Endothelial cell of umbilical vein (primary cell): ENCODE data around the gene TAF1A. TPM values are rescaled to one million over a fixed set of nuclear protein-coding genes. Genes with fewer than 3 reads are reported as not detected.

ENCODE experiments used
- BruUV-seq: library from RNA; stranded (reverse); fragments of 400-500 nt; replicated peaks from 2 replicates; lab custom pipeline; 2021; lab: Mats Ljungman, UMichigan
- CTCF ChIA-PET: fragments of 300-600, 350-600 bp; sonication (Branson Sonifier 250); formaldehyde crosslinking; loops from one replicate; lab custom pipeline; 2021; ENCODE audit warnings: antibody characterized with exemption, inconsistent platforms; lab: Charles Lee
- POLR2A ChIA-PET: fragments of 300-600, 350-600 bp; sonication (Branson Sonifier 250); formaldehyde crosslinking; loops from one replicate; lab custom pipeline; 2021; ENCODE audit warnings: antibody characterized with exemption, inconsistent platforms; lab: Charles Lee
- DNase-seq: peaks from one replicate; pipeline ENCODE4 v3.0.0-alpha.2; 2011; ENCODE audit warnings: low read depth, low spot score
- FAIRE-seq: peaks from 2 replicates; lab custom pipeline; 2011; peaks lifted over from hg19 to GRCh38; lab: Jason Lieb, UNC
- H2AFZ ChIP-seq: 2 replicates; pipeline ENCODE4 v1.6.0; 2012; ENCODE audit warnings: low read depth, low read length, control low read depth, inconsistent platforms
- H3K27ac ChIP-seq: 2 replicates; pipeline ENCODE4 v1.5.1; 2011; ENCODE audit warnings: low read depth, mild to moderate bottlenecking, control low read depth, low read length, moderate library complexity; ENCODE audit not compliant: insufficient read depth
- H3K27me3 ChIP-seq, 2 experiments: 2 replicates each; pipeline versions ENCODE4 v1.6.0 to v1.6.1; 2011; ENCODE audit warnings: low read length in 2 of 2, mixed read lengths in 1 of 2; ENCODE audit not compliant: control insufficient read depth in 2 of 2, insufficient read depth in 2 of 2
- H3K36me3 ChIP-seq, 2 experiments: 2 replicates in 1 of 2; 3 replicates in 1 of 2; pipeline ENCODE4 v1.5.1; 2011; ENCODE audit warnings: low read length in 2 of 2, mild to moderate bottlenecking in 1 of 2, moderate library complexity in 1 of 2; ENCODE audit not compliant: control insufficient read depth in 2 of 2, insufficient read depth in 2 of 2; ENCODE audit errors: extremely low read depth in 1 of 2
- H3K4me1 ChIP-seq: 3 replicates; pipeline ENCODE4 v1.5.1; 2011; ENCODE audit warnings: mild to moderate bottlenecking, low read length; ENCODE audit not compliant: control insufficient read depth, insufficient read depth; ENCODE audit errors: extremely low read depth
- H3K4me2 ChIP-seq: 2 replicates; pipeline ENCODE4 v1.6.1; 2011; ENCODE audit warnings: low read length, control low read depth, mixed read lengths; ENCODE audit not compliant: insufficient read depth
- H3K4me3 ChIP-seq, 3 experiments: fragments of 200-600 bp in 1 of 3; sonication (generic), shearing (Covaris generic) in 1 of 3; replicated peaks in 1 of 3; 2 replicates each; pipeline ENCODE4 v1.5.1; 2011 to 2016; ENCODE audit warnings: control low read depth in 3 of 3, low read length in 3 of 3, mild to moderate bottlenecking in 2 of 3, inconsistent platforms in 1 of 3, low read depth in 1 of 3, moderate library complexity in 1 of 3; ENCODE audit not compliant: insufficient read depth in 1 of 3
- H3K79me2 ChIP-seq: 2 replicates; pipeline ENCODE4 v1.6.0; 2012; ENCODE audit warnings: low read length, inconsistent platforms; ENCODE audit not compliant: control insufficient read depth, insufficient read depth
- H3K9ac ChIP-seq: replicated peaks from 2 replicates; pipeline ENCODE3; 2011; ENCODE audit warnings: low read length, control low read depth; ENCODE audit not compliant: insufficient read depth; ENCODE audit errors: extremely low read depth
- H3K9me1 ChIP-seq: replicated peaks from 3 replicates; pipeline ENCODE4 v1.6.0; 2011; ENCODE audit warnings: mild to moderate bottlenecking, low read length; ENCODE audit not compliant: control insufficient read depth, insufficient read depth; ENCODE audit errors: extremely low read depth
- H3K9me3 ChIP-seq: replicated peaks from 2 replicates; pipeline ENCODE4 v1.5.1; 2012; ENCODE audit warnings: low read length, inconsistent platforms; ENCODE audit not compliant: control insufficient read depth, insufficient read depth
- H4K20me1 ChIP-seq: replicated peaks from 2 replicates; pipeline ENCODE3; 2011; ENCODE audit warnings: mild to moderate bottlenecking, low read length; ENCODE audit not compliant: control insufficient read depth, insufficient read depth; ENCODE audit errors: extremely low read depth
- EZH2 ChIP-seq: IDR thresholded peaks from 2 replicates; pipeline ENCODE4 v1.6.1; 2012; ENCODE audit warnings: borderline replicate concordance, low read depth, mild to moderate bottlenecking, moderate library complexity, low read length, inconsistent platforms; ENCODE audit not compliant: severe bottlenecking
- FOS ChIP-seq: IDR thresholded peaks from 2 replicates; pipeline ENCODE4 v1.6.1; 2011; ENCODE audit warnings: mild to moderate bottlenecking, low read length, moderate library complexity, borderline replicate concordance; ENCODE audit not compliant: insufficient read depth
- GATA2 ChIP-seq: IDR thresholded peaks from 2 replicates; pipeline ENCODE4 v1.7.0; 2011; ENCODE audit warnings: low read depth, mild to moderate bottlenecking, moderate library complexity, mixed read lengths, low read length; ENCODE audit not compliant: insufficient read length, insufficient read depth
- JUN ChIP-seq: IDR thresholded peaks from 2 replicates; pipeline ENCODE4 v1.6.1; 2011; ENCODE audit warnings: borderline replicate concordance, low read depth; ENCODE audit not compliant: insufficient read length, insufficient read depth
- MYC ChIP-seq: IDR thresholded peaks from one replicate; pipeline ENCODE4 v1.6.1; 2011; ENCODE audit warnings: mild to moderate bottlenecking, low read depth, low read length
- POLR2A ChIP-seq: IDR thresholded peaks from 2 replicates; pipeline ENCODE4 v1.6.1; 2012; ENCODE audit warnings: low read depth, mild to moderate bottlenecking, control low read depth, low read length
- POLR2AphosphoS5 ChIP-seq: IDR thresholded peaks from 2 replicates; pipeline ENCODE4 v1.6.1; 2012; ENCODE audit warnings: low read depth, mild to moderate bottlenecking, control low read depth, low read length, moderate library complexity; ENCODE audit not compliant: insufficient read depth
- dilution Hi-C: fragments of 300-500 bp; cut with MboI; formaldehyde crosslinking; loops from one replicate; pipeline ENCODE4 v1.15.0; 2019; ENCODE audit warnings: low sequenced_read_pairs; ENCODE audit not compliant: extremely low pct_ligation_motif_present
- intact Hi-C: fragments of 100-400 bp; cut with micrococcal nuclease; formaldehyde crosslinking; loops from one replicate; pipeline ENCODE4 v1.10.0; 2022
- polyA plus RNA-seq, 4 experiments: library from polyadenylated mRNA; depleted of rRNA in 3 of 4; stranded (reverse) in 3 of 4; unstranded in 1 of 4; fragments of >200 nt; gene quantifications; 2 replicates each; pipeline versions ENCODE4 v1.2.1 to v1.2.3, GENCODE V29; 2011 to 2012; ENCODE audit warnings: missing spikeins in 1 of 4
- total RNA-seq: library from RNA; stranded (reverse); gene quantifications from 2 replicates; pipeline ENCODE4 v1.2.3, GENCODE V29; 2021
- TF ChIP-seq, protein P1 (sequence below), 2 donors: IDR thresholded peaks; 1 replicate in 1 of 2; 2 replicates in 1 of 2; pipeline ENCODE4 v1.5.1; 2011; ENCODE audit warnings: low read length in 2 of 2, mild to moderate bottlenecking in 2 of 2, moderate library complexity in 2 of 2, control low read depth in 1 of 2, inconsistent platforms in 1 of 2, low read depth in 1 of 2; ENCODE audit not compliant: insufficient read depth in 1 of 2; ENCODE audit errors: extremely low read depth in 1 of 2
- TF ChIP-seq, protein P2 (sequence below): IDR thresholded peaks from 2 replicates; pipeline ENCODE4 v1.6.1; 2011; ENCODE audit not compliant: insufficient read depth, insufficient read length

Gene TAF1A
- total and polyA plus RNA-seq, 2 donors (not counting 3 experiments of a cell fraction or from before 2014, with no cell fraction given), result 1.3 to 5.3 TPM

DNA sequence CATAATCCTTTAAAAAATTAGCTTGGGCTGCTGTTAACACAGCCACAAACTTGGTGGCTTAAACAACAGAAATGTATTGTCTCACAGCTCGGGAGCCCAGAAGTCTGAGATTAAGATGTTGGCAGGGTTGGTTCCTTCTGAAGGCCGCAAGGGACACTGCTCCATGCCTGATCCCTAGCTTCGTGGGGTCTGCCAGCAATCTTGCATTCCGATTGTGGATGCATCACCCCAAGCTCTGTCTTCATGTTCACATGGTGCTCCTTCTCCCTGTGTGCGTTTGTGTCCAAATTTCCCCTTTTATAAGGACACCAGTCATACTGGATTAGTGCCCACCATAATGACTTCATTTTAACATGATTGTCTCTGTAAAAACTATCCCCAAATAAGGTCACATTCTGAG is 36.9 kb downstream of the TAF1A start:
- Histone ChIP-seq H3K4me2 (no peak overlapping the region), H3K9me1 (no peaks in the 10 kb centered on the region), H4K20me1 (no peaks in the 10 kb centered on the region), H2AFZ (no peak overlapping the region), H3K9ac (no peak overlapping the region), H3K27ac (no peak overlapping the region), H3K4me3 (no peak overlapping the region), H3K79me2 (no peaks in the 10 kb centered on the region), H3K9me3 (no peaks in the 10 kb centered on the region), H3K36me3 (no peaks in the 10 kb centered on the region), H3K27me3 (peaks cover 0 to under 1% of the 10 kb centered on the region in 2 experiments), H3K4me1 (no peaks in the 10 kb centered on the region)
- ChIA-PET CTCF (no interaction called here), POLR2A (no interaction called here)
- FAIRE-seq, result no peak
- no peak for DNase-seq
- BruUV-seq, result no TSS peak
- TF ChIP-seq, protein P1, sequence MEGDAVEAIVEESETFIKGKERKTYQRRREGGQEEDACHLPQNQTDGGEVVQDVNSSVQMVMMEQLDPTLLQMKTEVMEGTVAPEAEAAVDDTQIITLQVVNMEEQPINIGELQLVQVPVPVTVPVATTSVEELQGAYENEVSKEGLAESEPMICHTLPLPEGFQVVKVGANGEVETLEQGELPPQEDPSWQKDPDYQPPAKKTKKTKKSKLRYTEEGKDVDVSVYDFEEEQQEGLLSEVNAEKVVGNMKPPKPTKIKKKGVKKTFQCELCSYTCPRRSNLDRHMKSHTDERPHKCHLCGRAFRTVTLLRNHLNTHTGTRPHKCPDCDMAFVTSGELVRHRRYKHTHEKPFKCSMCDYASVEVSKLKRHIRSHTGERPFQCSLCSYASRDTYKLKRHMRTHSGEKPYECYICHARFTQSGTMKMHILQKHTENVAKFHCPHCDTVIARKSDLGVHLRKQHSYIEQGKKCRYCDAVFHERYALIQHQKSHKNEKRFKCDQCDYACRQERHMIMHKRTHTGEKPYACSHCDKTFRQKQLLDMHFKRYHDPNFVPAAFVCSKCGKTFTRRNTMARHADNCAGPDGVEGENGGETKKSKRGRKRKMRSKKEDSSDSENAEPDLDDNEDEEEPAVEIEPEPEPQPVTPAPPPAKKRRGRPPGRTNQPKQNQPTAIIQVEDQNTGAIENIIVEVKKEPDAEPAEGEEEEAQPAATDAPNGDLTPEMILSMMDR (IDR thresholded peaks at IDR 0.05; ENCODE audit: extremely low read depth in 1 of 2, insufficient read depth in 1 of 2, low read depth in 1 of 2, low read length in 2 of 2), result no peak
- TF ChIP-seq GATA2, result no peak
- TF ChIP-seq, protein P2, sequence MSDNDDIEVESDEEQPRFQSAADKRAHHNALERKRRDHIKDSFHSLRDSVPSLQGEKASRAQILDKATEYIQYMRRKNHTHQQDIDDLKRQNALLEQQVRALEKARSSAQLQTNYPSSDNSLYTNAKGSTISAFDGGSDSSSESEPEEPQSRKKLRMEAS, result no peak
- TF ChIP-seq POLR2AphosphoS5, result no peak
- TF ChIP-seq JUN, result no peak
- TF ChIP-seq FOS, result no peak
- TF ChIP-seq EZH2, result no peak
- no peak for TF ChIP-seq MYC
- no peak for TF ChIP-seq POLR2A
- dilution Hi-C loops, result no loop called here
- intact Hi-C loops, result no loop called here
